ENCODE data around the gene PACS1. TPM values are rescaled to one million over a fixed set of nuclear protein-coding genes. Genes with fewer than 3 reads are reported as not detected.
"Not testable (repeated sequence)": the region's sequence is repeated elsewhere in the genome, so short reads cannot be mapped to it uniquely, and the experiment has no call there.

PACS1 gene
- total RNA-seq, 1 donor from 2014 or later = 30.6 TPM

- H3K9me3 Mint-ChIP-seq (ENCODE audit: unreplicated experiment) = no peaks in the 10 kb centered on the region
- H3K27ac Mint-ChIP-seq (ENCODE audit: unreplicated experiment) = no peak overlapping the region
- H3K27me3 Mint-ChIP-seq (ENCODE audit: unreplicated experiment) = no peaks in the 10 kb centered on the region
- no peak overlapping the region for H3K4me3 Mint-ChIP-seq (ENCODE audit: unreplicated experiment)
- no peak for TF ChIP-seq CTCF (IDR thresholded peaks at IDR 0.05; ENCODE audit: partially characterized antibody, unreplicated experiment)
- DNase-seq = no peak
- H3K36me3 Mint-ChIP-seq (ENCODE audit: unreplicated experiment) = no peaks in the 10 kb centered on the region
- peaks cover 10% of the 10 kb centered on the region for H3K4me1 Mint-ChIP-seq (ENCODE audit: low read depth, unreplicated experiment)
Observed at GRCh38 chr11:66109294-66109693, 39.2 kb downstream of the PACS1 start.

DNA sequence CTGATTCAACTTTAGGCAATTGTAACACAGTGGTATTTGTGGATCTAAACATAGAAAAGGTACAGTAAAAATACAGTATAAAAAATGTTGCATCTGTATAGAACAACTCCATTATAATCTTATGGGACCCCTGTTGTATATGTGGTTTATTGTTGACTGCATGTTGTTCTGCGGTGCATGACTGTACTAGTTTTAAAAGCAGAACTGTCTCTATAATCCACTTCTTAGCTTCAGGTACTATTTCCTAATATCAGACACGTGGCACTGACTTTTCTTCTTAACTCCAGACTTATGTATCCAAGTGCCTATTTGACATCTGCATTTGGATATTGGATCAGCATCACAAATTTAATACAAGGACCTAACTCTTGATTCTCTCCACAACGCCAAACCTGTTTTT lies 41.1 kb downstream of the PACS1 start:
- no peaks in the 10 kb centered on the region for H3K27me3 Mint-ChIP-seq (ENCODE audit: unreplicated experiment)
- peaks cover 10% of the 10 kb centered on the region for H3K4me1 Mint-ChIP-seq (ENCODE audit: low read depth, unreplicated experiment)
- no peak overlapping the region for H3K4me3 Mint-ChIP-seq (ENCODE audit: unreplicated experiment)
- H3K9me3 Mint-ChIP-seq (ENCODE audit: unreplicated experiment) = no peaks in the 10 kb centered on the region
- DNase-seq = no peak
- H3K36me3 Mint-ChIP-seq (ENCODE audit: unreplicated experiment) = no peaks in the 10 kb centered on the region
- no peak overlapping the region for H3K27ac Mint-ChIP-seq (ENCODE audit: unreplicated experiment)
- TF ChIP-seq CTCF (IDR thresholded peaks at IDR 0.05; ENCODE audit: partially characterized antibody, unreplicated experiment) = no peak

- DNase-seq = peak; percentile 31
- Mint-ChIP-seq H3K27ac (ENCODE audit: unreplicated experiment) (peak overlapping the region; percentile 34), H3K4me1 (ENCODE audit: low read depth, unreplicated experiment) (peaks cover 10% of the 10 kb centered on the region), H3K36me3 (ENCODE audit: unreplicated experiment) (no peaks in the 10 kb centered on the region), H3K27me3 (ENCODE audit: unreplicated experiment) (no peaks in the 10 kb centered on the region), H3K9me3 (ENCODE audit: unreplicated experiment) (no peaks in the 10 kb centered on the region), H3K4me3 (ENCODE audit: unreplicated experiment) (peak overlapping the region; percentile 53)
- TF ChIP-seq CTCF (IDR thresholded peaks at IDR 0.05; ENCODE audit: partially characterized antibody, unreplicated experiment) = no peak
Observed at GRCh38 chr11:66112041-66112491, 42.0 kb downstream of the PACS1 start.

- no peak for DNase-seq
- no peaks in the 10 kb centered on the region for H3K36me3 Mint-ChIP-seq (ENCODE audit: unreplicated experiment)
- no peaks in the 10 kb centered on the region for H3K27me3 Mint-ChIP-seq (ENCODE audit: unreplicated experiment)
- no peak overlapping the region for H3K4me3 Mint-ChIP-seq (ENCODE audit: unreplicated experiment)
- TF ChIP-seq CTCF (IDR thresholded peaks at IDR 0.05; ENCODE audit: partially characterized antibody, unreplicated experiment) = no peak
- no peak overlapping the region for H3K27ac Mint-ChIP-seq (ENCODE audit: unreplicated experiment)
- H3K4me1 Mint-ChIP-seq (ENCODE audit: low read depth, unreplicated experiment) = peaks cover 10% of the 10 kb centered on the region
- H3K9me3 Mint-ChIP-seq (ENCODE audit: unreplicated experiment) = no peaks in the 10 kb centered on the region
Observed at GRCh38 chr11:66112601-66113499, 42.8 kb downstream of the PACS1 start.

GRCh38 chr11:66114957-66115356 lies 44.9 kb downstream of the PACS1 start:
- not testable (repeated sequence) for DNase-seq; H3K27me3 Mint-ChIP-seq (ENCODE audit: unreplicated experiment); H3K9me3 Mint-ChIP-seq (ENCODE audit: unreplicated experiment); H3K27ac Mint-ChIP-seq (ENCODE audit: unreplicated experiment); H3K36me3 Mint-ChIP-seq (ENCODE audit: unreplicated experiment); H3K4me3 Mint-ChIP-seq (ENCODE audit: unreplicated experiment)
- H3K4me1 Mint-ChIP-seq (ENCODE audit: low read depth, unreplicated experiment) = peaks cover 19% of the 10 kb centered on the region

All from glutamatergic neuron (in vitro differentiated cells).